Stimulated activated naive CD4-positive, alpha-beta T cell treated with Interleukin-2 at 50 U/mL for 16 hours (primary cell): ENCODE measurements around the gene SQOR.
A peak's percentile ranks its signal among the peaks of the same experiment; 100 is the strongest.

Experiments used
- DNase-seq: peaks from one replicate; lab custom pipeline; 2025; lab: John Stamatoyannopoulos, UW

SQOR gene

DNA sequence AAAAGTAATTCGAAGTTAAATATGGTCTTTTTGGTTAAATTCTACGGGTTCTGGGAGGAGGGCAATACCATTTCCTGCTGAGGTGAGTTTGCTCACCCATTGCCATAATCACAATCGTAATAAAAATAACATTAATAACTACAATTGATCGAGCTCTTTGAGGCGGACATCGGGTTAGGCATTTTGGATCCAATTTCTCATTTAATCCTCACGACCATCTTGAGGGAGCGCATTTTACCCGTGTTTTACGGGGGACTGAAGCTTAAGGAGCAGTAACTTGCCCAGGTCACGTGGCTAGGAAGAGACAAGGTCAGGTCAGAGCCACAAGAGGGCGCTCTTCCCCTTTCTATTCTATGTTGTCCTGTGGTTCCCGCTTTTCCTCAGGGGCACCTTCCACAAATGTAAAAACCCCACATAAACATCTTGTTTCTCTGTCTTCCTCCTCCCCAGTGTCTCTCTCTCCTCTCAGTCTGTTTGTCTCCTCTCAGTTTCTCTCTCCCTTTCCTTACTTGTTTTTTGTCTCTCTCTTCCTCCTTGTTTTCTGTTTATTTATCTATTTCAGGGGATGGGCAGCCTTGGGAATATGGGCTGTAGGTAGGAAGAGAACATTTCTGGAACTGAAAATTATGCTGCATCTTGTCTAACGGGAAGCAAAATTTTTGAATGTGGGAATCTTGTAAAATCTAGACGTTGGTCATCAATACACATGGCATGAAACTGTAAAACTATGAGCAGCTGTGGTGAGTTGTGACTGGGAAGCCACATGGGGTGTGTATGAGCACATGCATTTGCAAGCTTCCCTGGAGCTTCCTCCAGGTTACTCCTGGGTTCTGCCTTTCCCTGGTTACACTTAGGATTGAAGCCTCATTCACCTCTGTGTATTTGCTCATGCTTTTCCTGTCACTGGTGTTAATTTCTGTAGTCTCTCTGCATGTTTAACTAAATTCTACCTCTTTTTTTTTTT lies 71.0 kb downstream of the SQOR start:
- peak; percentile 62 for DNase-seq

DNA sequence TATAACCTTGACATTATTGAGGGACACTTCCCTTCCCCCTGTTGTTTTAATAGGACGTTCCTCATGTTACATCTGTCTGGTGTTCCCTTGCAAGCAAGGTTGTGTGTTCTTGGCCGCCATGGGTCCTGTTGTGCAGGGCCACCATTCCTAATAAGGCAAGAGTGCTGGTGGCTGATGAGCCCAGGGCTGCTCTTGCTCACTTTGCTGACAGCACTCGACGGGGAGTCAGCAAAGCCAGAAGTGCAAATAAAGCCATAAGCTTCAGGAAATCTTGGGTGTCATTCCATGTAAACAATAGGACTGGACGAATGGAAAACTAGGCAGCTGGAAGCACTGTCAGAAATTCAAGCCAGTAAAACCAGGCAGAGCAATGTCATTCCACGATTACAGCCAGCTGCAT lies 75.8 kb downstream of the SQOR start:
- no peak for DNase-seq

DNA sequence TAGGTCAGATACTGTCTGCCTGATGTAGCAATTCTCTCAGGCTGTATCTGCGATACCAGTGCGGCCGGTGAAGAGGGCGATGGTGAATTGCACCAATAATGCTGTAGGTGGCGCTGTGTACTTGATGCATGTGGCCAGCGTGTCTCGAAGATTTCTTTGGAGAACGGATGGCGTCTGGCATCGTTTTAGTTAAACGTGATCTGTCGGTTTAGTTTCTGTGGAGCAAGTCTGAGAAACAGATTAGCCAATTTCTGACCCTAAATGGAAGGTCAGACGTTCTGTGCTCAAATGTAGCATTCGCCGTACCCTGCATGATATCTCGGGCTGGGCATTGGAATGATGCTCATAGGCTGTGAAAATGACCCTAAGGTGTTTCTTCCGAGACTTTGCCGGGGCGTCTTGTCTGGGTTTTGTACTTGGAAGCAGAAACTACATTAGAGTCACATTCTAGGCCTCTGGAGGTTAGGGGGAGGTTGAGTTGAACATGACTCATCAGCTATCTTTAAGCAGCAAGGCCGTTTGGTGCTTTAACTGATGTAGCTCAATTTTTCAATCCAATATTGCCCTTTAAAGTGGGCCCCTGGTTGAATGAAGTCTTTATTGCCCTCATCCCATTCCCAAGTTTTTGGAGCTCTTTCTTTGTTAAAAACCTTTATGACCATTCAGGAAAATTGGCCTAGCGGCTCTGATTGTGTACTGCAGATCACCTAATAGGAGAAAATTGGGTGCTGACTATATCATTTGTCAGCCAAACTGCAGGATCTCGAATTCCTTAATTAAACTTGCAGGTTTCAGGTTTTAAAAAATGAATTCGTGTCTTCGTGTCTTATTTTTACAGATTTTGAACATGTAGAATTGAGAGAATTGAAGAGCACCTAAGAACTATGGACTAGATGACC lies 80.0 kb downstream of the SQOR start:
- peak; percentile 7 for DNase-seq

- DNase-seq, result no peak
Measured at GRCh38 chr15:45715528-45715927, 80.7 kb downstream of the SQOR start.

DNA sequence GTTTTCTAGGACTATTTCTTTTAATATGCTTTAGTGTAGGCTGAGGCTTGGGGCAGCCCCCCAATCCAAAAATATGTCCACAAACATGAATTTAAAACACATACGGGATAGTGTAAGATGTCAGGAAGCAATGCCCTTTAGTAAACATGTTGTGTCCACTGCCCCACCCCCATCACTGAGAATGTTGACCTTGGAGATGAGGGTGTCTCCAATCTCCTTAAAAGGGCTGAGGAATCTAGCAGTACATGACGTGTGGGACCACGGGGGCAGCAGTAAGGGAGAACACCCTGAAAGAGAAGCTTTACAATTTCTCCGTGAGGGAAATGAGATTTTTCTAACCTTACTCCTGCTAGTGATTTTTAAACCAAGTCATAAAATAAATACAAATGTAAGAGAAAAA lies 84.7 kb downstream of the SQOR start:
- no peak for DNase-seq

- no peak for DNase-seq
Measured at GRCh38 chr15:45720183-45720582, 85.4 kb downstream of the SQOR start.

DNA sequence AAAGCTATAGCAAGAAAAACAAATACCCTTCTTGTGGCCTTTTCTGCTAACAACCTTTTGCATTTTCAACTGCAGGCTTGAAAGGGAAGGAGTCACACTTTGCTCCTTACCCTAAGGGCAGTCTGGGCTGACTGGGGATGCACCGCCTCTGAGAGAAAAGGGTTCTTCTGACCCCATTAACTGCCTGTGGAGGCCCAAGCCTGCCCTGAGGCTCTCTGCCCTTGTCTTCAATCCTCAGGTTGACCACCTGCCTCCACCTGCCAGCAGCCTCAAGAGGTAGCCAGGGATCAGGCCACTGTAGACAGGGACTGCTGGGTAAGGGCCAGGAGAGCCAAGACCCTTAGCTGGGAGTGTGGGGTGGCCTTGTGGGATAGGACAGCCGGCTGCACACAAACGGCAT lies 93.8 kb downstream of the SQOR start:
- no peak for DNase-seq

- no peak for DNase-seq
Measured at GRCh38 chr15:45729141-45729540, 94.3 kb downstream of the SQOR start.

DNA sequence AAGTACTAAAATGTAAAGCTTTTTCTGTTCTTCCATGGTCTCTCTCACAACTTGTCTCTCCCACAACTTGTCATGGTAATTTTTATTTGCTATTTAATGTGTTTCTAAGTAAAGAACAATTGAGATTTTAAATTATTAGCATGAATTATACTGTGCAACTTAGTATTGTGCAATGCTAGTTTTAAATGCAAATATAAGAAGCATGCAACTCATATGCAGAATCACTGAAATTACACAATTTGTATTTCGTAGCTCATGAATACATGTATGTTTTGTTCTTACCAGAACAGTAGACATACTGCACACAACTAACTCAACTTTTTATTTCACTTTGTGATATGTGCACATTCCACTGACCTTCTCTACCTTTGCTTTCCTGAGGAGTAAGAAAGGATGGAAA lies 96.5 kb downstream of the SQOR start:
- no peak for DNase-seq

- DNase-seq, result no peak
Measured at GRCh38 chr15:45732662-45733061, 97.8 kb downstream of the SQOR start.

DNA sequence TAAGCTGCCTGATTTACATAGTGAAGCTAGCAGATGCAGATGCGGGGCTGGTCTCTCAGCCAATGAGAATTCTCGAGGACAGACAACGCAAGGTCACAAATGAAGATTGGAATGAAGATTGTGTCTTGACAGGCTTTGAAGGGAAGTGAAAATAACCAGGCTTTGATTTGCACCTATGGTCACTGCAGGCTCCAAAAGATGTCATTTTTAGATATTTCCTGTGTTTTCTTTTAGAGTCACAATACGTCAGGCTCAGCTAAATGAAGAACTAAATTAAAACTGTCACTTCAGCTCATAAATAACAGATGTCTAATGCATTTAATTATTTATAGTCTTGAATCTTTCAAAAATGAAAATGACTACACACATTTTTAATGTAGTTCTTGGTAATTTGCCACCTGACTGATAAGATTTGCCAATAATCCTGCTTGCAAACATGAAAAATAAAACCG lies 99.5 kb downstream of the SQOR start:
- DNase-seq, result no peak
